GM10266 (cell line): ENCODE data around the gene RIPK1.

Experiments
- DNase-seq: peaks from one replicate; pipeline ENCODE4 v3.0.0; 2012; ENCODE audit errors: extremely low spot score
- CTCF ChIP-seq: IDR thresholded peaks from 2 replicates; pipeline ENCODE4 v1.5.1; 2012; ENCODE audit warnings: mild to moderate bottlenecking, low read depth; ENCODE audit not compliant: control insufficient read depth, insufficient read depth; ENCODE audit errors: missing control alignments

The RIPK1 gene

GRCh38 chr6:3157131-3157933 lies 89.0 kb downstream of the RIPK1 start, which contains the start of gene TUBB2A:
TUBB2A (minus strand) TSS chr6:3157544; CDS start chr6:3157463, 81 bp downstream.
- peak; percentile 65 for TF ChIP-seq CTCF
- peak; percentile 99 for DNase-seq

- DNase-seq = no peak
- TF ChIP-seq CTCF = no peak
Measured at GRCh38 chr6:3159805-3160781, 91.8 kb downstream of the RIPK1 start.

GRCh38 chr6:3162067-3162497 lies 93.8 kb downstream of the RIPK1 start:
- no peak for TF ChIP-seq CTCF
- DNase-seq = no peak

GRCh38 chr6:3162565-3163247 lies 94.4 kb downstream of the RIPK1 start:
- peak; percentile 15 for TF ChIP-seq CTCF
- DNase-seq = peak; percentile 92

- TF ChIP-seq CTCF = no peak
- DNase-seq = no peak
Measured at GRCh38 chr6:3163248-3163594, 94.9 kb downstream of the RIPK1 start.

- no peak for DNase-seq
Measured at GRCh38 chr6:3164388-3164787, 96.1 kb downstream of the RIPK1 start.

More at GRCh38 chr6:3164388-3164787, 96.1 kb downstream of the RIPK1 start:
- no peak for TF ChIP-seq CTCF
